ENCODE results near the gene PLD4.

DNA sequence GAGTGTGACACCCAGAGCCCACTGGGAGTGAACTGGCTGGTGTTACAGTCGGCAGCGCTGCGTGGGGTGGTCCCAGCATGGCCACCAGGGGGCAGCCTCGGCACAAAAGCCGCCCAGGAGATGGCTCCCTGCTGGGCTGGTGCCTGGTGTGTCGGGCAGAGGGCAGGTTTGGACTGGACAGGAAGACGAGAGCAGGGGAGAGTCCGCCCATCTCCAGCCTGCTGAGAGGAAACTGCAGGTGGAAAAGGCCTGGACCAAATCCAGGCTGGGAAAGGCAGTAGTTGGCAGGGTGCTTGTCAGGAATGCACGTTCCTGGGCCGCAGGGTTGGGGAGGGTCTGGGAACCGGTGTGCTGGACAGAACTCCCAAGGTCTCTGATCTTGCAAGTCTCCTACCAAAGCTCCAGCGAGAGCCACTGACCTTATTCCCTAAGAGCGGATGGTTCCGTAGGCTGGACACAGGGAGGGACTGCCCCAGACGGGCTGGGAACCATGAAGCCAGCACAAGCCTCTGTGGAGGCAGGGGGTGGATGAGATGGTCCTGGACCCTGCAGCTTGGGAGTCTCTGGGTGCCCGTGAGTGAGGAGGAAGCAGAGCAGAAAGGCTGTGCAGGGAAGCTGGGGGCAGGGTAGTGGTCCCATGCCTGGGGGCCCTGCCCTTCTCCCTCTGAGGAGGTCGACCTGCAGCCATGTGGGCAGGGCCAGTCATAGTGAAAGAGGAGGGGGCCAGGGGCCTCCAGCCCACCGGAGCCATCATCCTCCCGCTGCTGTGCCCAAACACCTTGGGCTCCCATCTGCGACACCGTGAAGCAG lies 51.7 kb downstream of the PLD4 start:
- TF ChIP-seq, protein P1, sequence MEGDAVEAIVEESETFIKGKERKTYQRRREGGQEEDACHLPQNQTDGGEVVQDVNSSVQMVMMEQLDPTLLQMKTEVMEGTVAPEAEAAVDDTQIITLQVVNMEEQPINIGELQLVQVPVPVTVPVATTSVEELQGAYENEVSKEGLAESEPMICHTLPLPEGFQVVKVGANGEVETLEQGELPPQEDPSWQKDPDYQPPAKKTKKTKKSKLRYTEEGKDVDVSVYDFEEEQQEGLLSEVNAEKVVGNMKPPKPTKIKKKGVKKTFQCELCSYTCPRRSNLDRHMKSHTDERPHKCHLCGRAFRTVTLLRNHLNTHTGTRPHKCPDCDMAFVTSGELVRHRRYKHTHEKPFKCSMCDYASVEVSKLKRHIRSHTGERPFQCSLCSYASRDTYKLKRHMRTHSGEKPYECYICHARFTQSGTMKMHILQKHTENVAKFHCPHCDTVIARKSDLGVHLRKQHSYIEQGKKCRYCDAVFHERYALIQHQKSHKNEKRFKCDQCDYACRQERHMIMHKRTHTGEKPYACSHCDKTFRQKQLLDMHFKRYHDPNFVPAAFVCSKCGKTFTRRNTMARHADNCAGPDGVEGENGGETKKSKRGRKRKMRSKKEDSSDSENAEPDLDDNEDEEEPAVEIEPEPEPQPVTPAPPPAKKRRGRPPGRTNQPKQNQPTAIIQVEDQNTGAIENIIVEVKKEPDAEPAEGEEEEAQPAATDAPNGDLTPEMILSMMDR (IDR thresholded peaks at IDR 0.05), result peak; percentile 80 to 89 (median 87)
- no peak for TF ChIP-seq POLR2A (IDR thresholded peaks at IDR 0.05)
